Hematopoietic multipotent progenitor cell treated with erythropoietin and hydrocortisone succinate and interleukin-3 and kit ligand, for 4 days (in vitro differentiated cells): ENCODE data around the gene ELP6.
"Not testable (repeated sequence)": the region's sequence is repeated elsewhere in the genome, so short reads cannot be mapped to it uniquely, and the experiment has no call there.

Experiments
- DNase-seq: peaks from one replicate; pipeline ENCODE4 v3.0.0-alpha.2; 2015

The ELP6 gene

GRCh38 chr3:47459534-47460085 is 53.9 kb downstream of the ELP6 start:
- DNase-seq, result not testable (repeated sequence)

GRCh38 chr3:47456984-47457383 is 56.5 kb downstream of the ELP6 start:
- DNase-seq, result no peak

GRCh38 chr3:47455806-47456452 is 57.6 kb downstream of the ELP6 start:
- peak; percentile 29 for DNase-seq

GRCh38 chr3:47452453-47453215 is 60.9 kb downstream of the ELP6 start:
- no peak for DNase-seq
